Hepatocyte (in vitro differentiated cells): ENCODE data around the gene FAR2. TPM values are rescaled to one million over a fixed set of nuclear protein-coding genes. Genes with fewer than 3 reads are reported as not detected.

Source experiments
- DNase-seq: peaks from one replicate; pipeline ENCODE4 v3.0.0-alpha.2; 2016; ENCODE audit warnings: low spot score
- H2AFZ ChIP-seq: fragments of 200-600 bp; sonication (generic); 2 replicates; pipeline ENCODE4 v1.6.0; 2016; ENCODE audit warnings: antibody characterized with exemption, mild to moderate bottlenecking
- H3K27ac ChIP-seq: fragments of 200-600 bp; sonication (generic); 2 replicates; pipeline ENCODE4 v1.5.1; 2016; ENCODE audit warnings: mild to moderate bottlenecking
- H3K27me3 ChIP-seq: fragments of 200-600 bp; sonication (generic); 2 replicates; pipeline ENCODE4 v1.6.1; 2016
- H3K36me3 ChIP-seq: fragments of 200-600 bp; sonication (generic); replicated peaks from 2 replicates; pipeline ENCODE4 v1.5.1; 2016; ENCODE audit warnings: low read depth; ENCODE audit not compliant: insufficient read depth
- H3K4me1 ChIP-seq: fragments of 200-600 bp; sonication (generic); 2 replicates; pipeline ENCODE4 v1.5.1; 2016; ENCODE audit warnings: mild to moderate bottlenecking, moderate library complexity; ENCODE audit not compliant: insufficient read depth
- H3K4me2 ChIP-seq: fragments of 200-600 bp; sonication (generic); 2 replicates; pipeline ENCODE4 v1.6.0; 2016
- H3K4me3 ChIP-seq: fragments of 200-600 bp; sonication (generic); 2 replicates; pipeline ENCODE4 v1.5.1; 2016; ENCODE audit warnings: mild to moderate bottlenecking
- H3K79me2 ChIP-seq: fragments of 200-600 bp; sonication (generic); 2 replicates; pipeline ENCODE4 v1.6.0; 2017; ENCODE audit warnings: mild to moderate bottlenecking
- H3K9me2 ChIP-seq: fragments of 200-600 bp; sonication (generic); replicated peaks from 2 replicates; pipeline ENCODE4 v1.6.0; 2017; ENCODE audit warnings: mild to moderate bottlenecking; ENCODE audit not compliant: insufficient read depth
- H3K9me3 ChIP-seq: fragments of 200-600 bp; sonication (generic); 2 replicates; pipeline ENCODE4 v1.5.1; 2016; ENCODE audit warnings: low read depth, mild to moderate bottlenecking
- H4K20me1 ChIP-seq: fragments of 200-600 bp; sonication (generic); 2 replicates; pipeline ENCODE4 v1.6.0; 2016; ENCODE audit warnings: mild to moderate bottlenecking; ENCODE audit not compliant: insufficient read depth, poor library complexity, severe bottlenecking
- EZH2 ChIP-seq: fragments of 200-600 bp; sonication (generic); IDR thresholded peaks from 2 replicates; pipeline ENCODE4 v1.6.1; 2016; ENCODE audit warnings: antibody characterized with exemption, mild to moderate bottlenecking, borderline replicate concordance
- EZH2phosphoT487 ChIP-seq: fragments of 200-600 bp; sonication (generic); IDR thresholded peaks from one replicate; pipeline ENCODE4 v1.6.1; 2018; ENCODE audit warnings: antibody characterized with exemption, mild to moderate bottlenecking, low read depth, moderate library complexity; ENCODE audit not compliant: unreplicated experiment, severe bottlenecking
- WGBS: methylation state at CpG from one replicate; pipeline ENCODE4 v1.1.6; 2016; ENCODE audit warnings: low lambda C conversion rate; ENCODE audit errors: missing lambda C conversion rate; 5-methylcytosine and 5-hydroxymethylcytosine counted together
- polyA plus RNA-seq: library from polyadenylated mRNA; unstranded; fragments of >200 nt; fragmentation: Nextera tagmentation; extraction: Ambion mirVana; gene quantifications from 2 replicates; pipeline ENCODE4 v1.2.1, GENCODE V29; 2016
- total RNA-seq: library from RNA; depleted of rRNA; stranded (reverse); fragments of >200 nt; gene quantifications from 2 replicates; pipeline ENCODE4 v1.2.3, GENCODE V29; 2014
- TF ChIP-seq, protein P1 (sequence below): fragments of 200-600 bp; sonication (generic); IDR thresholded peaks from 2 replicates; pipeline ENCODE4 v1.5.1; 2016; ENCODE audit warnings: antibody characterized with exemption, mild to moderate bottlenecking; ENCODE audit not compliant: poor library complexity

Gene FAR2
- total and polyA plus RNA-seq, 2 experiments from 2014 or later: 2.4 to 5.2 TPM

DNA sequence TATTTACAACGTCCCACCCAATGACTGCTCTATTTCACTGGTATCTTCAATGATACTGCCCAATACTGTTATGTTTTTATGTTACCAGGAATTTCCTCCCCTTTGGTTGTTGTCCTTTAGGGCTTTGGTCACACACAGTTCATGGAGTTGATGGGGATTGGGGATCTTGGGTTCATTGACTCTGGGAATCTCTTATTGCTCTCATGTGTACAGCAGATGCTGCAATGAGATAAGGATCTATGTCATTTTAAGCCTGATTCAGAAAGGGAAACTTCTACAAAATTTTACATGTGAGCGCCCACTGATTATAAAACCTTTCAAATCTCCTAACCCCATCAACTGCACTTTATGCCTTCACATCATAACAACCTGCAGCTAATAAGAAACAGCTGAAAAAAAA is 67.2 kb downstream of the FAR2 start:
- TF ChIP-seq, protein P1, sequence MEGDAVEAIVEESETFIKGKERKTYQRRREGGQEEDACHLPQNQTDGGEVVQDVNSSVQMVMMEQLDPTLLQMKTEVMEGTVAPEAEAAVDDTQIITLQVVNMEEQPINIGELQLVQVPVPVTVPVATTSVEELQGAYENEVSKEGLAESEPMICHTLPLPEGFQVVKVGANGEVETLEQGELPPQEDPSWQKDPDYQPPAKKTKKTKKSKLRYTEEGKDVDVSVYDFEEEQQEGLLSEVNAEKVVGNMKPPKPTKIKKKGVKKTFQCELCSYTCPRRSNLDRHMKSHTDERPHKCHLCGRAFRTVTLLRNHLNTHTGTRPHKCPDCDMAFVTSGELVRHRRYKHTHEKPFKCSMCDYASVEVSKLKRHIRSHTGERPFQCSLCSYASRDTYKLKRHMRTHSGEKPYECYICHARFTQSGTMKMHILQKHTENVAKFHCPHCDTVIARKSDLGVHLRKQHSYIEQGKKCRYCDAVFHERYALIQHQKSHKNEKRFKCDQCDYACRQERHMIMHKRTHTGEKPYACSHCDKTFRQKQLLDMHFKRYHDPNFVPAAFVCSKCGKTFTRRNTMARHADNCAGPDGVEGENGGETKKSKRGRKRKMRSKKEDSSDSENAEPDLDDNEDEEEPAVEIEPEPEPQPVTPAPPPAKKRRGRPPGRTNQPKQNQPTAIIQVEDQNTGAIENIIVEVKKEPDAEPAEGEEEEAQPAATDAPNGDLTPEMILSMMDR: no peak
- no peak for TF ChIP-seq EZH2
- TF ChIP-seq EZH2phosphoT487: no peak

DNA sequence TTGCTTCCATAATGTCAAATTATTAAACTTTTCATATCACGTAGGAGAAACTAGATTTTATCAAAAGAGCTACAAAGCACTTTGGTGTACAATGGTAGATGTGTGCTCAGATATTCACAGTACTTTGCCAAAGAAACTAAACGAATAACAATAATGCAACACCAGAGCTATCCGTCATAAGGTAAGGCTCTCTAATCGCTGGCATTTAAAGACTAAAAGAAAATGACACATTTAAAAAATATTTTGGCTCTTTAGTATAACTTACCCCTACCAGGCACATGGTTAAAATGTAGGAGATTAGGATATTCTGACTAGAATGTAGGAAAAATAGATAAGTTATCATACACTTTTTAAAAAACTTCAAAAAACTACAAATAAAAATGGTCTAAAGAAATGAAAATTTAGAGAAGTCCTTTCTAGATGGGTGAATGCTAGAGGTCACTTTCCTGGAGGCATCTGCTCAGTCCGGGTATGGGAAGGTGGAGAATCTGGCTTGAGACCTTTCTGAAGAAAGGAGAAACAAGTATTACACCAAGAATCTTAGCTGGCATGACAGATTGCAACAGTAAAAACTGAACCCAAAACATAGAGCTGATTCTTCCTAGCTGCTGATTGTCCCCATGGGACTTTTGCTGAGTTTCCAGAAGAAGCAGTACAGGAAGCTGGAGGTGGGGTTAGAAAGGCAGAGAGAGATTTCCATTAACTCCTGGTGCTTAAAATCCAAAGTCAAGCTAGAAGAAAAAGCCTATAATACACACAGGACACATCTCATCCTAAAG is 67.9 kb downstream of the FAR2 start:
- no peak overlapping the region for H3K4me2 ChIP-seq
- H3K27ac ChIP-seq: no peak overlapping the region
- H3K9me3 ChIP-seq: no peaks in the 10 kb centered on the region
- no peak overlapping the region for H3K4me3 ChIP-seq
- no peaks in the 10 kb centered on the region for H4K20me1 ChIP-seq
- H3K79me2 ChIP-seq: no peaks in the 10 kb centered on the region
- no peak overlapping the region for H2AFZ ChIP-seq
- TF ChIP-seq, protein P1: no peak
- no peak for TF ChIP-seq EZH2
- TF ChIP-seq EZH2phosphoT487: no peak
- DNase-seq: no peak
- no peaks in the 10 kb centered on the region for H3K36me3 ChIP-seq
- 67% methylated on average over 5 of the region's 5 CpGs for WGBS
- no peaks in the 10 kb centered on the region for H3K9me2 ChIP-seq
- H3K27me3 ChIP-seq: no peaks in the 10 kb centered on the region
- peaks cover 8% of the 10 kb centered on the region for H3K4me1 ChIP-seq

More for the DNA sequence above, 67.2 kb downstream of the FAR2 start:
- 61% methylated on average over 2 of the region's 2 CpGs for WGBS
- H3K27me3 ChIP-seq: no peaks in the 10 kb centered on the region
- H3K4me1 ChIP-seq: peaks cover 8% of the 10 kb centered on the region
- DNase-seq: no peak
- H3K36me3 ChIP-seq: no peaks in the 10 kb centered on the region
- no peak overlapping the region for H3K27ac ChIP-seq
- no peaks in the 10 kb centered on the region for H3K9me2 ChIP-seq
- no peak overlapping the region for H3K4me2 ChIP-seq
- H3K4me3 ChIP-seq: no peak overlapping the region
- no peaks in the 10 kb centered on the region for H3K9me3 ChIP-seq
- no peaks in the 10 kb centered on the region for H3K79me2 ChIP-seq
- H4K20me1 ChIP-seq: no peaks in the 10 kb centered on the region
- no peak overlapping the region for H2AFZ ChIP-seq

DNA sequence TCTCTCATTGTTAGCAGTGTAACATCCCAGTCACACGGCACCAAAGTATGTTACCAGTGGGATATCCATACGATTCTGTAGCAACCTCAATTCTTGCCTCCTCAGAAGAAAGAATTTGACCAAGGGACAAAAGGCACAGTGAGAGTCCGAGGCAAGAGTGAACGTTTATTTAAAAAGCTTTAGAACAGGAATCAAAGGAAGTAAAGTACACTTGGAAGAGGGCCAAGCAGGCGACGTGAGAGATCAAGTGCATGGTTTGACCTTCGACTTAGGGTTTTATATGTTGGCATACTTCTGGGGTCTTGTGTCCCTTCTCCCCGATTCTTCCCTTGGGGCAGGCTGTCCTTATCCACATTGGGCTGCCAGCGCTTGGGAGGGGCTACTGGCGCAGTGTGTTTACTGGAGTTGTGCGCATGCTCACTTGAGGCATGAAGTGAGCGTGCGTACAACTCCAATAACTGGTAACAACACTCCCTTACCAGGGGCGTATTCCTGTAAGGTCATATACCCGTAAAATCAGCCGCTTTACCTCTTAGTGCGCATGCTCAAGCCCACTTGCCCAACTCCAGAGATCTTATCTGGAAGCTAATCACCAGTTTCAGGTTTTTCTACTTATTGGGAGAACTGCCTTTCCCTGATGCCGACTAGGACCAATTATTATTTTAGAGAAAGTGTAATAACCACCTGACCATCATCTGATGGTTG is 71.7 kb downstream of the FAR2 start:
- Histone ChIP-seq H3K4me3 (no peak overlapping the region), H2AFZ (no peak overlapping the region), H3K4me2 (no peak overlapping the region), H4K20me1 (no peaks in the 10 kb centered on the region), H3K9me2 (no peaks in the 10 kb centered on the region), H3K4me1 (no peaks in the 10 kb centered on the region), H3K79me2 (no peaks in the 10 kb centered on the region), H3K27me3 (no peaks in the 10 kb centered on the region), H3K27ac (no peak overlapping the region), H3K36me3 (no peaks in the 10 kb centered on the region), H3K9me3 (no peaks in the 10 kb centered on the region)
- no peak for TF ChIP-seq EZH2phosphoT487
- TF ChIP-seq, protein P1: no peak
- 86% methylated on average over 18 of the region's 18 CpGs for WGBS
- DNase-seq: no peak
